GM19043 (cell line): ENCODE results near the gene DUSP14.
"Not testable (repeated sequence)": the region's sequence is repeated elsewhere in the genome, so short reads cannot be mapped to it uniquely, and the experiment has no call there.

Experiments used
- ATAC-seq: cut with Tn5 transposase; IDR thresholded peaks from one replicate; pipeline ENCODE4 v1.9.1; 2021; ENCODE audit warnings: low read depth; ENCODE audit not compliant: unreplicated experiment

DUSP14 gene

DNA sequence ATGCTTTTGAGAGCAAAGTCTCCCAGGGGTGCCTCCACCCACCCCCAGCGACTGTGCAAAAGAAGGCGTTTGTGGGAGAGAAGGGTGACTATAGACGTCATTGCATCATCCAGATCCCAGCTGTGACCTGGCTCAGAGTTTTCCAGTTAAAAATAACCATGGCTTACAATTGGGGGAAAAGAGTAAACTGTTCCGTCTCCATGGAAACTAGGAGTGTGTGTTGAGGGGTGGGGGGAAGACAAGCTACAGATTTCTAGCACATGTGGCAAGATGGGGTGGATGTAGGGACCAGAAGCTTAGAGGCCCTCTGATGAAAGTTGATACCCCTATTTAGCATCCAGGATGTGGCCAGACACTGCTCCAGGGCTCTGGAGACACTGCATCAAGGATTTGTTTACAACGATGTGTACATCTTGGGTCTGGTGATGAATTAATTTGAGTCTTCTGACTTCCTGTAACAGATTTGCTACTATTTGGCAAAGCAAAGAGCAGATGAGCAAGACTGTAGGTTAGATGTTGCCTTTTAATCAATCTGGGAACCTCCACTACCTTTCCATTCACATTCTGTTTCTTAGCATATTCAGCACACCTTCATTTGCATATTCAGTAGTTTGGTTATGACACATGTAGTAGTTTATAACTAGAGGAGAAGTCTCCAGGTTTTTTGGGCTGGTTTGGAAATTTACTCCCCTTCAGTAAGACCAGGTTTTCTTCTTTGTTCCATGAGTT lies 6.2 kb upstream of the DUSP14 start:
- ATAC-seq, result no peak

DNA sequence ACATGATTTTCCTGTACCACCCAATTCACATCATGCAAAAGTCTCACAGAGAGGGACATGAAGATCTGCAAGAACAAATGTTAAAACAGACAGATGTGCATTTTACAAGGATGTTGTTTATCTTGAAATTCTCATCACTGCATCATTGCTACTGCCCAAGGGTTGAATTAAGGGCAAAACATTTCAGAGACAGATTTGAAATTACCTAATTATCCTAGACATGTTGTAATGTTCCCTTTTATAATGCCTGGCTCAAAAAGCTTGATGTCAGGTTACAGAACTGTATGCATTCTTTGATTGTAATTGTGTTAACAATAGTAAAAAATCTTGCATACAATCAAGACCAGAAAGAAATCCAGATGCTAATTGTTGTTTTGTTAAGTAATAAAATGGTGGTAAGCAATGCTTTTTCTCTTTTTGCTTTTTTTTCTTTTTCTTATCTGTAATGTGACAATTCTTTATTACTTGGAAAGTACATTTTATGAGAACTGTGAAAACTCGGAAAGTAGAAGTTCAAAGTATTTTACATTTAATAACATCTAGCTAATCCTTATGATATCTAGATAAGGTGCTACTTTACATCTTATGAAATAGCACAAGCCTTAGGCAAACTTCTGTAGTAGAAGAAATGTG lies 3.6 kb upstream of the DUSP14 start:
- no peak for ATAC-seq

DNA sequence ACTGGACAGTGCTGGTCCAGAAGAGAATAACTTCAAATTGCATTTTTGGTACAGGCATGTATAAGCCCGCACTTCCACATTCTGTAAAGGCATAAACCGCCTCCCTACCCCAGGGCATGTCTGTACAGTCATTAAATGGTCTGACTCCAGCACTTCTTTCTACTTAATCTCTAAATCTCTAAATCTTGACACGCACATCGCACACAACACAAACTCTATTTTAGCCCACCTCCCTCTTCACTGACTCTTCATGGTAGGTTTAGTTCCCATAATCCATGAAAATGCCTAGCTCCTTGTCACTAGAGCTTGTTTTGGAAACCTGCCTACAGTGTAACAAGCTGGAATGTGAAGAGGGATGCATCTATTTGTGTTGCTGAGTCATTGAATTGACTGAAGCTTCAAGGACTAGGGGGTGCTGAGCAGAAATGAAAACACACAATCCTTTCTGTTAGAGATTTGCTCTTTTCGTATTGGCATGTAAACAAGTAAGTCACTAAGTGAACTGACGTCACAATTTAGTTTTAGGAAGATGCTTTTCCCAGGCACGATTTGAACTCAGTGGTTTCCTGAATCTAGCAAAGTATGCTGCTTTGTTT lies 1.6 kb upstream of the DUSP14 start:
- no peak for ATAC-seq

DNA sequence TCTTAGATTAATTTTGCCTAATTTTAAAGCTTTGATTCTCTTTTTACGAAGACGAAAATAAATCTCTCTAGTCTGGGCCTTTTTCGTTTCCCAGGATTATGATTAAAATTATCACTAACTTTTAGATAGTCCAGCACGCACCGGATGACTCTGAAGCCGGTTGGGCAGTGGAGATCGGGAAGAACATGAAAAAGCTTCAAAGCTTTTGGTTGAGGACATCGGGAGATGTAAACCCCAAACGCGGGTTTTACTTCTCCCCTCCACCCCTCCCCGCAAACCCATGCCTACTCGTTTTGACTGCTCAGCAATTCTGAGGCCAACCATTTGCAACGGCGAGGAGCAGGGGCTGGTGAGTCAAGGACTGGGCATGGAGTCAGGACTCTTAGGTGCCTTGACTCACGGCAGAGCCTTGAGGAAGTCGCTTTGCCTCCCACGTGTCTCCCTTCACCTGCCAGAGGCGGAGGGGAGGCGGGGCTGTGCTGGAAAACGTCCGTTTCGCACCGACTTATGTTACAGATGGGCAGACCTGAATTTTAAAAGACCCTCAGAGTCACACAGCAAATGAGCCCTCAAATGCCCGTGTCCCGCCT lies 989 bp upstream of the DUSP14 start:
- ATAC-seq, result no peak

DNA sequence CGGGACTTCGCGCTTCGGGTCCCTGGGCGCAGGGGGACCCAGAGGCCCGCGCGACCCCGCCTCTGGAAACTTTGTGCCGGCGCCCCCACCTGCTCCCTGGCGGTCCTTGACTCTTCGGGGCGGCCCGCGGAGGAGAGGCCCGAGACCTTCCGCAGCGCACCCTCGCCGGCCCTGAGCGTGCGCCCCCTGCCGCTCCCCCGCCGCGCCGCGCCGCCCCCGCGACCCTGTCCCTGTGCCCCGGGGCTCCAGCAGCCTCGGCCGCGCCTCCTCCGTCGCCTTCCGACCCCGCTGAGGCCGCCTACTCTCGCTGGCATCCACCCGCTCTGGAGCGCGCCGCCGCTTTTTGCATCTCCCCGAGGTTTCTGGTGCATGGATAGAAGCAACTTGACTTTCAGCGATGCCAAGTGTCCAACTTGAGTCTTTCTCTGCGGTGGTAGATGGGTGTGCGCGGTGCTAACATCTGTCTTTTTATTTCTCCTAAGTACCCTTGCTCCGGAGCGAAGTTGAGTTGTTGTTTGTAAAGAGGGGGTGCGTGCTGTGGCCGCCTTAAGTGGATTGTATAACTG lies 414 bp downstream of the DUSP14 start:
- ATAC-seq, result peak; percentile 34

DNA sequence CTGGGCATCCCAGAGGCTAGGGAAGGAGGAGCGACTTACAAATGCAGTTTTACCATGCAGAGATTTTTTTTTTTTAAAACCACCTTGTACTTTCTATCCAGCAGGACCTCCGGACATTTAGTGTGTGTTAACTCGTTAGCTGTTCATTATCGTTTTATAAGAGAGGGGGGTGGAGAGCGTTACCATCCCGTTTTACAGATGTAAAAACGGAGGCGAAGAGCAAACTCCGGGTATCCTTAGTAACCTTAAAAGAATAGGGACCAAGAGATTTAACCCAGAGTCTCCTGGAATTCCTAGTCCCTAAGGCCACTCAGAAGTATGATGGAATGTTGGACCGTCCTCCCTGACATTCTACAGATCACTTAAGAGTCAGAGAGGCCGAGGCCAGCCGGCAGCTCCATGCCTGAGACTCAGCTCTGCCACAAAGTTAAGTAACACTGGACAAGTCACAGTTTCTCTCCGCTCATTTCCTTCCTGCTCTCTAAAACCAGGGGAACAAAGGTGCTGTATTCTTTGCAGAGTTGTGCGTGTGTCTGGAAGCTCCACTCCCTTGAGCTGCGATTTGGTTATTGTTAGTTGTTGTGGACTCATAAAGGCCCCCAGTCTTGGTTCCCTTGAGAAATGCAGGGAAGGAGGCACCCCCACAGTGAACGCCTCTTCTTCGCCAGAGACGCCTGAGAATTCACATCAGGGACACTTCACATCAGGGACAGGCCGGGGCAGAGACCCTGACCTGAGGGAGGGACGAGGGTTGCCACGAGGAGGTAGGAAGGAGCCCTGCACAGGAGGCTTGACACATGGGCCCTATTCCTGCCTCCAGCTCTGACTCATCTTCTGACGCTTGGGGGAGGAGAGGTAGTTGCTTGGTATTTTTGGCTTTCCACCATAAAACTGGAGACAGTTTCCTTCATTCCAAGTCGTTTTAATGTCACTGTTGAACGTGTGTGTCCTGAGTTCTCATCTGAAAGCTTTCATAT lies 1.2 kb downstream of the DUSP14 start:
- no peak for ATAC-seq

DNA sequence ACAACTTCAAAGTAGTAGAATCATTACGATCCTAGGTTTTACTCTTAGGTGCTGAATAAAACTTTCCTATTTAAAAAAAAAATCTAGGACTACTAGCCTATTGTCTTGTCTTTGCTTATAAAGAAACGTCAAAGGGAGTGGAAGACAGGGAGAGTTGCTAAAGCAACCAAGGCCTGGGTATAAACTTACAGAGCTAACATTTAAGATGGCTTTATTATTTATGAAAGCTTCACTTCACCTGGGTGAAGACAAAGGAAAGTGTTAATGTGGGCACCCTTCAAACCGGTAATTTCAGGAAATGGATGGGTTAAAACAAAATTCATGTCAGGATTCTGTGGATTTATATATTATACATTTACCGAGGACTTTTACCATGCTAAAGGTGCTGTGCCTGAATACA lies 2.5 kb downstream of the DUSP14 start:
- no peak for ATAC-seq

DNA sequence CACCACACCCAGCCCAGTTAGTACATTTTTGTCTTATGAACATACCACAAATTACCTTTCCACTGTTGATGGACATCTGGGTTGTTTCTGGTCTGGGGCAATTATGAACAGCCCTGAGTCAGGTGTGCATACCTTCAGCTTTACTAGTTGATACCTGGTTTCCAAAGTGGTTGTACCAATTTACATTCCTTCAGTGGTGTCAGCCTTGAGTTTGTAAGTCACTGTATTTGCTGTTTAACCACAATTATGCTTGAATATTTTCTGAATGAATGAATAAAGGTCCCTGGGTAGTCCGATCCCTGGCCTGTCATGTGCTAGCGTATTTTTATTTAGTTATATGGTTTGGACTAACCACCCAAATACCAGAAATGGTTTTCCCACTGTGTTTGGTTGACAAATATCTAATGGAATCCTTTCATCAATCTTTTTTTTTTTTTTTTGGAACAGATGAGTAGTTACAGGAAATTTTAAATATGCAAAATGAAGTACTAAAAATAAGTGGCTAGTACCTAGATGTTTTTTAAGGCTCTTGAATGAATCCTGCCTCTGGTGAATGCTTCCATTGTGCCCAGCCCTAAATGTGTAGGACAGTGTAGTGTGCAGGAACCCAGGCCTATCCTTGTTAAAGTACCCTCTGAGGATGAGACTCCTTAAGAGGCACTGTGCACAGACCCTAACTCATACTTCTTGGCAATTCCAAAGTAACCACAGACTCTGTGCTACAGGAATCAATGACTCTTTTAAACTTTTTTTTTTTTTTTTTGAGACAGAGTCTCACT lies 3.7 kb downstream of the DUSP14 start:
- ATAC-seq, result no peak

DNA sequence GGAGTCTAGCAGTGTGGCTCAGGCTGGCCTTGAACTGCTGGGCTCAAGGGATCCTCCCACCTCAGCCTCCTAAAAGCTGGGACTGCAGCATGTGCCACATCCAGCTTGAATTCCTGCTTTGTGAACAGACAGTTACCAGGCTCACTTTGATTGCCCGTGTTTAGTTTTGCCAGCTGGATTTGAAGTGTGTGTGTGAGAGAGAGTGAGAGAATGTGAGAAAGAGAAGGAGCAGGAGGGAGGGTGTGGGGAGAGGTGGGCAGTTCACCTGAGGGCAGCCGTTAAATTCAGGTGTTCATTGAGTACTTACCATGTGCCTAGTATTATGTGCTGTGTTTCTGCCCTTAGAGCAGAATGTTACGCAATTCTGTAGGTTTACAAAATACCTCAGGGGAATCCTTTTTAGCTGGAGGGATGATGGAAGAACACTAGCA lies 4.7 kb downstream of the DUSP14 start:
- ATAC-seq, result no peak

DNA sequence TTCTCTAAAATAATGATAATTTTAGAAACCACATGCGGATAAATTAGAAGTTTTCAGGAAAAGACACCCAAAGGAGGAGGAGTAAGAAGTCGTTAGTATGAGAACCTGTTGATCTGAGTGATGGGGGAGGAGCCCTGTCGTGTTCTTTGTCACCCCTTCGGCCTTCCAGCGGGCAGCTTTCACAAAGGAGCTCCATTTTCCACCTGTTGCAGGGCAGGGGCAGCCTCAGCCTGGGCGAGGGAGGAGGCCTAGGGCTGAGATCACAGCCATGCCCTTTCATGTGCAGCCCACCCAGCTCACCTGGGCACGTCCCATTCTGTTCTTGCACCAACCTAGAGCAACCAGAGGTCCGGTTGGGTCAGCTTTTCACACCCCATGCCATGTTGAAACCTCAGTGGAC lies 5.3 kb downstream of the DUSP14 start:
- no peak for ATAC-seq

DNA sequence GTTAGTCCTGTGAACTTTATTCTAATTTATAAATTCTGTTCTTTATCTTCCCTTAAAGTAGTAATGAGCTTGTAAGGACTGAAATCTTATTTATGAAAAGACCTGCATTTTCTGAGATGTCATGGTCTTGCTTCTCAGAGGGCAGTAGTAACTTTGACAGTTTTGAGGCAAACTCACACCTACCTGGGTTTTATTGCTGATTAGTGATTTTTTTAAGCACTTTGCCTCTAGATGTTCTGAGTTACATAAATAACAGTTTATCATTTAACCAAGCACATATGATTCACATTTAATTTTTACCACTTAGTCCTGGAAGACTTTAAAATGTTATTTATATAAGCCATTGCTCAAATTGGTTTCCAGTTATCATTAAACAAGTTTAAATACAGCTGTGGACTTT lies 10.7 kb downstream of the DUSP14 start:
- ATAC-seq, result no peak

DNA sequence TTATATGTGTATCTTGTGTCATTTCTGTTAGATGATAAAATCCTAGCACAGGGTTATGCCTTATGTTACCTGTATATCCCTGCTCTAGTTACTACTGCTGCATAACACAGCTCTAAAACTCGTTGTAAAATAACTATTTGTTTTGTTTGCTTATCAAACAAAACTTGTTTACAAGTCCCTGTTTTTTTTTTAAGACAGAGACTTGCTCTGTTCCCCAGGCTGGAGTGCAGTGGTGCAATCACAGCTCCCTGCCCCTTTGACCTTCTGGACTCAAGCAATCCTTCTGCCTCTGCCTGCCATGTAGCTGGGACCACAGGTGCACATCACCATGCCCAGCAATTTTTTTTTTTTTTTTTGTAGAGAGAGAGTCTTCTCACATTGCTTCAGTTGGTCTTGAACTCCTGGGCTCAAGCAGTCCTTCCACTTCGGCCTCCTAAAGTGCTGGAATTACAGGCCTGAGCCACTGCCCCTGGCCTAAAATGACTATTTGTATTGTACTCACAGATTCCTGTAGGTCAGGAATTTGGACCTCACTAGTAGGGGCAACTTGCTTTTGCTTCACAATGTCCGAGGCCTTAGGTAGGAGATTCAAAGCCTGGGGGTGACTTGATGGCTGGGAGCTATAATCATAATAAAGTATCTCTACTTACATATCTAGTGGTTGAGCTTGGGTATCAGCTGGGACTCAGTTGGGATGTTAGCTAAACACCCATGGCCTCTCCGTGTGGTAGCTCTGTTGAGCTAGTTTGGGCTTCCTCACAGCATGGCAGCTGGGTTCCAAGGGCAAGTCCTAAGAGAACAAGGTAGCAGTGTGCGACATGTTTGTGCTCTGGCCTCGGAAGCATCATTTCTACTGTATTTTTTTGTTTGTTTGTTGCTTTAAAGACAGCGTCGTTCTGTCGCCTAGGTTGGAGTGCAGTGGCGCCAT lies 12.6 kb downstream of the DUSP14 start:
- ATAC-seq, result no peak

DNA sequence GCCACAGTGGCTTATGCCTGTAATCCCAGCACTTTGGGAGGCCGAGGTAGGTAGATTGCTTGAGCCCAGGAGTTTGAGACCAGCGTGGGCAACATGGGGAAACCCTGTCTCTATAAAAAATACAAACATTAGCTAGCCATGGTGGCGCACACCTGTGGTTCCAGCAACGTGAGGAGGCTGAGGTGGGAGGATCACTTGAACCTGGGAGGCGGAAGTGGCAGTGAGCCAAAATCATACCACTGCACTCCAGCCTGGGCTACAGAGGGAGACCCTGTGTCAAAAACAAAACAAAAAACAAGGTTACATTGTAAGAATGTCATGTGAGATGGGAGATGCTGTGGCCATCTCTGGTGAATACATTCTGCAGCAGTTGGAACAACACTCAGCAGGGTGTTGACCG lies 13.5 kb downstream of the DUSP14 start:
- ATAC-seq, result no peak

DNA sequence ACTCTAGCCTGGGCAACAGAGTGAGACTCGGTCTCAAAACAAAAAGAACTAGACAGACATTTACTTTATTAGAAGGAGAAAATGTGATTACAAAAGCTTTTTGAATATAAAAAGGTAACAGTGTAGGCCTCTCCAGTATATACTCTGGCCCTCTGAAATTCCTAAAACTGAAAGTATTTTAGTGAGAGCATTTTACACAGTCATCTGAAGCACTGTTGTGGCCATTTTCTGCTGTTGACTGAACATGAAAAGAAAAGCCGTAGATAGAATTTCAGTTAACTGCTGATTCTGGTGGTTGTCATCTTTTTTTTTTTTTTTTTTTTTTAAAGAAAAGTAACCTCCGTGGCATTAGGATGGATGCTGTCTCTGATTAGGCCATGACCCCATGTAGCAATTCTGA lies 15.6 kb downstream of the DUSP14 start:
- no peak for ATAC-seq

DNA sequence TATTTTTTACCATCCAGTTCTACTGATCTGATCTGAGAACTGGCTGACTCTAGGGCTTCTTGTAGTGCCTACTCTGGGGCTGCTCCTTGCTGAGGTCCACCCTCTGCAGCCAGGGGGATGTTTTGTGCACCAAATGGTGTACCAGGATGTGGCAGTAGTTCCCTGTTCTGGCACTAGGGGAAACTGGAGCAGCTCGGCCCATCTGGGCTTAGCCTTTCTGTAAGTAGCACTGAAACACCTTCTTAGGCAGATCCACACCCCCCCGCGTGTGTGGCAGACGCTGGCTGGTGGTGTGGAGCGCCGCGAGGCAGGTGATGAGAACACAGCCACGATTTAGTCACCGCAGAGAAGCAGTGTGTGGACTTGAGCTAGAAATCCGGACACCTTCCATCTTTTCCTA lies 17.0 kb downstream of the DUSP14 start:
- ATAC-seq, result no peak

DNA sequence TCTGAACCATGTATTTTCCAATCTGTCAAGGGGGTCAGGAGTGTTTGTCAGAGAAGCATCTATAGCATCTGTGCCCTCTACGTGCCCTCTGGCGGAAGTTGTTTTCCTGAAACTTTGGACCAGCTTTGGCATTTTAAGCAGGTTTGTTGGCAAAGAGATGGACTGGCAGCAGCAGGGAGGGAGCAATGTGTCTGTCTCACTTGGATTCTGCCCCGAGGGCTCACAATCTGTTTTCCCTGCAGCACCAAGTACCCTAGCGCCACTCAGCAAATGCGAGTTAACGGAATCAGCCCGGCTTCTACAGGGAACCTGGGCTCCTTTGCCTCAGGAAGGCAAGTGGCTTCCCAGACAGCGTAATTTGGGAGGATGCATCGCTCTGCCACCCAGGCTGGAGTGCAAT lies 17.4 kb downstream of the DUSP14 start:
- ATAC-seq, result no peak

DNA sequence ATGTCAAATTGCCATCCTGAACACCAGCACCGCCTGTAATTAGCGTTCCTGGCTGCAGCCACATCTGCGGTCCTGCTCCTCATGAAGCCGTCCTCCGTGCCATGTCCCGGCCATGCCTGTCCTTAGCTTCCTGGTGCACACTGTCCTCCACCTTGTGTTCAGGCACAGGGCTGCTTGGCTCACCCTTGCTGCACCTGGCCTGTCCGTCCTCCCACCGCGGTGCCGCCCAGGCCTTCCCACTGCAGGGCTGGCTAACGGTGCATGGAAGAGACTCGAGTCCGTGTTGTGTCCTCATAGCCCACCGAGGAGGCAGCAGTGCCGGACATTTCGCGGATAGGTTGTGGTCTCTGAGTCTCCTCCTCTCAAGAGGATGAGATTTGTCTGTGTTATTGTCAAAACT lies 20.4 kb downstream of the DUSP14 start:
- ATAC-seq, result no peak

DNA sequence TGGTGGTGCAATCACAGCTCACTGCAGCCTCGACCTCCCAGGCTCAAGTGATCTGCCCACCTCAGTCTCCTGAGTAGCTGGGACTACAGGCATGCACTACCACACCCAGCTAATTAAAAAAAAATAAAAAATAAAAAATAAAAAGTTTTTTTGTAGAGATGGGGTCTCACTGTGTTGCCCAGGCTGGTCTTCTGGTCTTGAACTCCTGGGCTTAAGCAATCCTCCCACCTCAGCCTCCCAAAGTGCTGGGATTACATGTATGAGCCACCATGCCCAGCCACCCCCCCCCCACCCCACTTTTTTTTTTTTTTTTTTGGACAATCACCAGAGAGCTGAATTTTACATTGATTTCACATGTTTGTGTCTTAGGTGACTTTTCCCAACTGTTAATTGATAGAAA lies 22.0 kb downstream of the DUSP14 start:
- not testable (repeated sequence) for ATAC-seq
